ENCODE measurements around the gene PIP5K1B. TPM values are rescaled to one million over a fixed set of nuclear protein-coding genes. Genes with fewer than 3 reads are reported as not detected.

Gene PIP5K1B
- total RNA-seq, 1 experiment from 2014 or later, result not detected

GRCh38 chr9:69027355-69028097, 322.5 kb downstream of the PIP5K1B start:
- no peaks in the 10 kb centered on the region for H3K36me3 ChIP-seq (ENCODE audit: low read depth, low read length)
- CTCF ChIA-PET, result no interaction called here
- POLR2A ChIA-PET (ENCODE audit: unreplicated experiment), result no interaction called here

GRCh38 chr9:69028754-69029153, 323.7 kb downstream of the PIP5K1B start:
- H3K36me3 ChIP-seq (ENCODE audit: low read depth, low read length), result no peaks in the 10 kb centered on the region
- no peaks in the 10 kb centered on the region for H3F3A ChIP-seq (ENCODE audit: low read length, unreplicated experiment)
- DNase-seq (no peak), ATAC-seq (no peak)
- no peak overlapping the region for H3K9ac ChIP-seq (ENCODE audit: low read length)
- no peaks in the 10 kb centered on the region for H3K79me2 ChIP-seq (ENCODE audit: low read length)
- H3K9me2 ChIP-seq (replicated peaks; ENCODE audit: low read length), result no peaks in the 10 kb centered on the region
- POLR2A ChIA-PET (ENCODE audit: unreplicated experiment), result no interaction called here
- H3K9me3 ChIP-seq (ENCODE audit: low read length), result no peaks in the 10 kb centered on the region
- TF ChIP-seq EZH2 (IDR thresholded peaks at IDR 0.05; ENCODE audit: low read length, unreplicated experiment) (no peak), EZH2phosphoT487 (IDR thresholded peaks at IDR 0.05; ENCODE audit: borderline replicate concordance, low read length) (no peak), CTCF (conservative IDR thresholded peaks at IDR 0.05; ENCODE audit: low read depth, low read length) (no peak)
- no peaks in the 10 kb centered on the region for H4K20me1 ChIP-seq (ENCODE audit: low read length)
- H3K4me1 ChIP-seq (ENCODE audit: insufficient read depth, low read length), result peaks cover 6% of the 10 kb centered on the region
- no peak overlapping the region for H3K27ac ChIP-seq (ENCODE audit: low read length)
- no peak overlapping the region for H3K4me3 ChIP-seq (ENCODE audit: low read length)
- H3K27me3 ChIP-seq (ENCODE audit: low read length), result no peaks in the 10 kb centered on the region
- no peak overlapping the region for H3K4me2 ChIP-seq (ENCODE audit: low read length)
- no peak overlapping the region for H2AFZ ChIP-seq (ENCODE audit: low read length)
- no TSS peak for BruUV-seq (replicated peaks)
- intact Hi-C loops (cut with micrococcal nuclease), result no loop called here
- CTCF ChIA-PET, result no interaction called here

More at GRCh38 chr9:69027355-69028097, 322.5 kb downstream of the PIP5K1B start:
- Histone ChIP-seq H3K4me3 (ENCODE audit: low read length) (no peak overlapping the region), H3K27ac (ENCODE audit: low read length) (no peak overlapping the region), H3K4me1 (ENCODE audit: insufficient read depth, low read length) (peaks cover 12% of the 10 kb centered on the region), H3K27me3 (ENCODE audit: low read length) (no peaks in the 10 kb centered on the region), H3K9me2 (replicated peaks; ENCODE audit: low read length) (no peaks in the 10 kb centered on the region), H4K20me1 (ENCODE audit: low read length) (no peaks in the 10 kb centered on the region), H2AFZ (ENCODE audit: low read length) (no peak overlapping the region), H3K4me2 (ENCODE audit: low read length) (no peak overlapping the region), H3K9me3 (ENCODE audit: low read length) (no peaks in the 10 kb centered on the region), H3K79me2 (ENCODE audit: low read length) (no peaks in the 10 kb centered on the region), H3K9ac (ENCODE audit: low read length) (no peak overlapping the region), H3F3A (ENCODE audit: low read length, unreplicated experiment) (no peaks in the 10 kb centered on the region)
- peak; percentile 68 for ATAC-seq
- peak; percentile 57 for DNase-seq
- intact Hi-C loops (cut with micrococcal nuclease), result no loop called here
- no TSS peak for BruUV-seq (replicated peaks)
- TF ChIP-seq EZH2 (IDR thresholded peaks at IDR 0.05; ENCODE audit: low read length, unreplicated experiment) (no peak), EZH2phosphoT487 (IDR thresholded peaks at IDR 0.05; ENCODE audit: borderline replicate concordance, low read length) (no peak), CTCF (conservative IDR thresholded peaks at IDR 0.05; ENCODE audit: low read depth, low read length) (peak; percentile 76)

GRCh38 chr9:69029535-69029934, 324.5 kb downstream of the PIP5K1B start:
- H3K27ac ChIP-seq (ENCODE audit: low read length), result no peak overlapping the region
- ChIA-PET POLR2A (ENCODE audit: unreplicated experiment) (no interaction called here), CTCF (no interaction called here)
- no peak overlapping the region for H3K4me2 ChIP-seq (ENCODE audit: low read length)
- no peak overlapping the region for H3K9ac ChIP-seq (ENCODE audit: low read length)
- no peaks in the 10 kb centered on the region for H3K36me3 ChIP-seq (ENCODE audit: low read depth, low read length)
- no peak for ATAC-seq
- H3K9me2 ChIP-seq (replicated peaks; ENCODE audit: low read length), result no peaks in the 10 kb centered on the region
- H3K79me2 ChIP-seq (ENCODE audit: low read length), result no peaks in the 10 kb centered on the region
- no peak for TF ChIP-seq EZH2 (IDR thresholded peaks at IDR 0.05; ENCODE audit: low read length, unreplicated experiment)
- no peak for TF ChIP-seq EZH2phosphoT487 (IDR thresholded peaks at IDR 0.05; ENCODE audit: borderline replicate concordance, low read length)
- no peak for TF ChIP-seq CTCF (conservative IDR thresholded peaks at IDR 0.05; ENCODE audit: low read depth, low read length)
- intact Hi-C loops (cut with micrococcal nuclease), result no loop called here
- BruUV-seq (replicated peaks), result no TSS peak
- no peaks in the 10 kb centered on the region for H3K27me3 ChIP-seq (ENCODE audit: low read length)
- no peaks in the 10 kb centered on the region for H3K9me3 ChIP-seq (ENCODE audit: low read length)
- H3K4me1 ChIP-seq (ENCODE audit: insufficient read depth, low read length), result no peaks in the 10 kb centered on the region
- H3K4me3 ChIP-seq (ENCODE audit: low read length), result no peak overlapping the region
- no peaks in the 10 kb centered on the region for H4K20me1 ChIP-seq (ENCODE audit: low read length)
- no peak for DNase-seq
- no peak overlapping the region for H2AFZ ChIP-seq (ENCODE audit: low read length)
- H3F3A ChIP-seq (ENCODE audit: low read length, unreplicated experiment), result no peaks in the 10 kb centered on the region

All from PC-3 (cell line).